Kidney (tissue), 14 donors: Measurements from ENCODE around the gene MAP4. TPM values are rescaled to one million over a fixed set of nuclear protein-coding genes. Genes with fewer than 3 reads are reported as not detected.

ENCODE experiments used
- DNase-seq, 5 donors: peaks; one replicate each; pipeline ENCODE4 v3.0.0-alpha.2; 2013 to 2020
- FAIRE-seq: peaks from 2 replicates; lab custom pipeline; 2012; peaks lifted over from hg19 to GRCh38; lab: Jason Lieb, UNC
- H3K27ac ChIP-seq, 2 donors: one replicate each; pipeline ENCODE4 v1.7.0; 2013; ENCODE audit warnings: low read depth in 2 of 2, low read length in 2 of 2, inconsistent platforms in 1 of 2
- H3K27me3 ChIP-seq: one replicate; pipeline ENCODE4 v1.7.1; 2013; ENCODE audit warnings: low read length, inconsistent platforms; ENCODE audit not compliant: control insufficient read depth, insufficient read depth
- H3K36me3 ChIP-seq, 3 donors: one replicate each; pipeline versions ENCODE4 v1.7.0 to v1.7.1; 2013; ENCODE audit warnings: low read length in 3 of 3, control low read depth in 1 of 3, inconsistent platforms in 1 of 3; ENCODE audit not compliant: insufficient read depth in 3 of 3, control insufficient read depth in 2 of 3
- H3K4me1 ChIP-seq, 3 donors: one replicate each; pipeline versions ENCODE4 v1.7.0 to v1.7.1; 2013; ENCODE audit warnings: low read length in 3 of 3, inconsistent platforms in 1 of 3, low read depth in 1 of 3; ENCODE audit not compliant: control insufficient read depth in 2 of 3, insufficient read depth in 2 of 3
- H3K4me3 ChIP-seq, 3 donors: one replicate each; pipeline versions ENCODE4 v1.7.0 to v1.8.1; 2013; ENCODE audit warnings: low read length in 3 of 3, control low read depth in 1 of 3, inconsistent platforms in 1 of 3
- H3K9ac ChIP-seq, 3 donors: one replicate each; pipeline versions ENCODE4 v1.7.0 to v1.7.1; 2013; ENCODE audit warnings: low read length in 3 of 3, control low read depth in 1 of 3, inconsistent platforms in 1 of 3
- H3K9me3 ChIP-seq, 3 donors: one replicate each; pipeline versions ENCODE4 v1.7.0 to v1.7.1; 2013; ENCODE audit warnings: low read length in 3 of 3, control low read depth in 1 of 3, inconsistent platforms in 1 of 3; ENCODE audit not compliant: control insufficient read depth in 2 of 3, insufficient read depth in 1 of 3
- intact Hi-C: fragments of 100-400 bp; cut with DNase I; formaldehyde crosslinking; loops from one replicate; pipeline ENCODE4 v1.11.1; 2022
- polyA plus RNA-seq: library from polyadenylated mRNA; stranded (reverse); fragments of 350-450 nt; fragmentation: Illumina TruSeq; extraction: RNeasy Lipid Tissue Mini Kit (QIAGEN cat#74804); gene quantifications from one replicate; pipeline ENCODE4 v1.2.3, GENCODE V29; 2014; ENCODE audit warnings: low read depth, low replicate concordance; ENCODE audit not compliant: insufficient read depth
- total RNA-seq: library from RNA; stranded (reverse); fragmentation: NEBNext Ultra II Directional; extraction: Animal tissue kit (Norgen Biotek cat#: 25700); gene quantifications from one replicate; pipeline ENCODE4 v1.2.1, GENCODE V29; 2021
- TF ChIP-seq, protein P1 (sequence below): IDR thresholded peaks from 3 replicates; pipeline ENCODE4 v1.5.1; 2012; ENCODE audit warnings: mild to moderate bottlenecking, moderate library complexity, borderline replicate concordance; ENCODE audit not compliant: insufficient read depth; ENCODE audit errors: extremely low read depth
- donor health status: control.
- donor health status: control.
- donor health status: control.
- donor health status: control.
- donor health status: control.
- donor health status: DM: yes; HTN: yes; CAD: no.
- donor health status: Normal renal cell carcinoma (clear cell type).

MAP4 gene
- total and polyA plus RNA-seq, 2 donors from 2014 or later = 69.6 to 239 TPM

DNA sequence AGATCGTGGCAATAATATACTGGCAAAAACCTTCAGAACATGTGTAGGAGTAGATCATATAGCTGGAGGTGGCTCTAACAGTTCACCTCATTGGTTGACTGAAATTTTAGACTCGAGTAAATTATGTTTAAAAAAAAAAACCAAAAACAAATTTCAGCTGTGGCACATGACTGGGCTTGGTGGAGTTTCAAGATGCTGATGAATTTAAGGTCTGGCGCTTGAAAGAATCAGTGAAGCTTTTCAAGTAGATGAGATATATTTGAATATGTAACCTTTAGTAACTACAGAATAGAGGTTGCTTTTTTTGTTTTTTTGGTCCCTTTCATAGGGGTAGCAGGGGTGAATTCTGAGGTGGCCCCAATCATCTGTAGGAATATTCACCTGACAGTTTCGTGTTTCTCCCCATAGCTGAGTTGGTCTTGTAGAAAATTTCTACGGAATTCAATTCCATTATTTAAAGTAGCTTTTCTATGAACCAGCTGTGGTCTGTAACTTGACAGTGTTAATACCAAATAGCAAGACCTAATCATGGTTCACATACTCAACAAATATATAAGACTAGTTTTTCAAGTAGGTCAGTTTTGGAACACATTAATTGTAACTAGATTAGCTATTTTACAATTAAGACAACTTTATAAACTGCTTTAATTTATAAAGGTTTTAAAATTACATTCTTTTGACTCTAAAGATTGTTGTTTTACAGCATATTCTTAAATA is 65.6 kb downstream of the MAP4 start:
- no peak for FAIRE-seq
- Histone ChIP-seq H3K9me3 (no peaks in the 10 kb centered on the region), H3K9ac (no peak overlapping the region), H3K27ac (peak overlapping the region in 1 of 2 donors; percentile 4), H3K36me3 (no peaks in the 10 kb centered on the region), H3K27me3 (no peaks in the 10 kb centered on the region), H3K4me3 (no peak overlapping the region), H3K4me1 (peaks cover 0 to 5% (median 0%) of the 10 kb centered on the region in 3 donors)
- peak in 2 of 5 donors; percentile 60 to 75 for DNase-seq
- intact Hi-C loops = no loop called here
- TF ChIP-seq, protein P1, sequence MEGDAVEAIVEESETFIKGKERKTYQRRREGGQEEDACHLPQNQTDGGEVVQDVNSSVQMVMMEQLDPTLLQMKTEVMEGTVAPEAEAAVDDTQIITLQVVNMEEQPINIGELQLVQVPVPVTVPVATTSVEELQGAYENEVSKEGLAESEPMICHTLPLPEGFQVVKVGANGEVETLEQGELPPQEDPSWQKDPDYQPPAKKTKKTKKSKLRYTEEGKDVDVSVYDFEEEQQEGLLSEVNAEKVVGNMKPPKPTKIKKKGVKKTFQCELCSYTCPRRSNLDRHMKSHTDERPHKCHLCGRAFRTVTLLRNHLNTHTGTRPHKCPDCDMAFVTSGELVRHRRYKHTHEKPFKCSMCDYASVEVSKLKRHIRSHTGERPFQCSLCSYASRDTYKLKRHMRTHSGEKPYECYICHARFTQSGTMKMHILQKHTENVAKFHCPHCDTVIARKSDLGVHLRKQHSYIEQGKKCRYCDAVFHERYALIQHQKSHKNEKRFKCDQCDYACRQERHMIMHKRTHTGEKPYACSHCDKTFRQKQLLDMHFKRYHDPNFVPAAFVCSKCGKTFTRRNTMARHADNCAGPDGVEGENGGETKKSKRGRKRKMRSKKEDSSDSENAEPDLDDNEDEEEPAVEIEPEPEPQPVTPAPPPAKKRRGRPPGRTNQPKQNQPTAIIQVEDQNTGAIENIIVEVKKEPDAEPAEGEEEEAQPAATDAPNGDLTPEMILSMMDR = no peak

DNA sequence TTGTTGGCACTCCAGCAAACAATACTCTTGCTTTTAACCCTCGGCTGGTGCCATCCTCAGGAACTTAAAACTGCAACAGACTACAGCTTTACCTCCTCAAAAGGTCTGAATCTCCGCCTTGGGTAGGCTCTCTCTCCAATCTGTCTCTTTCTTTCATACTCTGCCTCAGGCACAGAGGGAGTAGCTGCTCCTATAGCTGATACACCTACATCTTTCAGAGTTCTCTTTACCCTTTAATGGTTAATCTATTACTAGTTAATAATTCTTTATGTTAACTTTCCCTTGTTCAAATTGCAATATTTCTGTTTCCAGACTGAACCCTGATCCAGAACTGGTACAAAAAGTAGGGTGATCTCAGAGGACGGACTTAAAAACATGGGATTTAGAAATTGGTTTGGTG is 66.2 kb downstream of the MAP4 start:
- peak in 1 of 5 donors; percentile 43 for DNase-seq
- intact Hi-C loops = no loop called here
- TF ChIP-seq, protein P1 = no peak
- Histone ChIP-seq H3K27me3 (no peaks in the 10 kb centered on the region), H3K4me1 (peaks cover 0 to 5% (median 0%) of the 10 kb centered on the region in 3 donors), H3K4me3 (no peak overlapping the region), H3K36me3 (no peaks in the 10 kb centered on the region), H3K9ac (no peak overlapping the region), H3K9me3 (no peaks in the 10 kb centered on the region), H3K27ac (peak overlapping the region in 1 of 2 donors; percentile 4)
- no peak for FAIRE-seq

DNA sequence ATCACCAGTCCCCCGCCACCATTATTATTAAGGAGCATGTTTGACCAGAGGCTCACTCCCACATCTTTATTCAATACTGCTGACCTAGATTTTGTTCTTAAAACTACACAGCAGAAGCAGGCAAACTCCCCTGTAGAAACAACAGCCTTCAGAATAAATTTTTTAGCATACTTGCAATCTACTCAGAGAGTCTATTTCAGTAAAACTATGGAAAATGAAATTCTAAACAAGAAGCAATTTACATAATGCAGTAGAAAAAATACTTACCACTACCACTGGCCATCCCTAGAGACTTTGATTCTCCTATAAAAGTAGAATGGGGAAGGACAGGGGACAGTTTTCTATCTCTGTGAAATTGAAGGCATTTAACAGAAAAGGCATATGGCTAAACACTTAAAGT is 76.0 kb downstream of the MAP4 start:
- Histone ChIP-seq H3K9ac (no peak overlapping the region), H3K27ac (no peak overlapping the region), H3K4me3 (no peak overlapping the region), H3K4me1 (no peaks in the 10 kb centered on the region), H3K27me3 (no peaks in the 10 kb centered on the region), H3K36me3 (no peaks in the 10 kb centered on the region), H3K9me3 (no peaks in the 10 kb centered on the region)
- intact Hi-C loops = no loop called here
- DNase-seq (no peak), FAIRE-seq (no peak)
- TF ChIP-seq, protein P1 = no peak

DNA sequence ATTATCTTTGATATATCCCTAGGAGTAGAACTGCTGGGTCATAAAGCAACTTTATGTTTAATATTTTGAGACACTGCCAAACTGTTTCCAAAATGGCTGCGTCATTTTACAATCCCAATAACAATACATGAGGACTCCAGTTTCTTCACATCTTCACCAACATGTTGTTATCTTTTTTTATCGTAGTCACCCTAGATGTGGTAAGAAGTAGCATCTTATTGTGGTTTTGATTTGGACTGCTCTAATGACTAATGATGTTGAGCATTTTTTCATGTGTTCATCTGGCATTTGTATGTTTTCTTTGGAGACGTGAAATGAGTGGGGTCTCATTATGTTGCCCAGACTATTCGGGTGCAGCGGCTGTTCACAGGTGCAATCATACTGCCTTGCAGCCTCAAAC is 83.8 kb downstream of the MAP4 start:
- no peak for FAIRE-seq
- Histone ChIP-seq H3K9me3 (no peaks in the 10 kb centered on the region), H3K27me3 (no peaks in the 10 kb centered on the region), H3K4me1 (no peaks in the 10 kb centered on the region), H3K9ac (no peak overlapping the region), H3K27ac (no peak overlapping the region), H3K4me3 (no peak overlapping the region), H3K36me3 (peaks cover 2 to 6% (median 5%) of the 10 kb centered on the region in 3 donors)
- TF ChIP-seq, protein P1 = no peak
- DNase-seq = no peak
- intact Hi-C loops = no loop called here
